ENCODE data around the gene CLTCL1.

The CLTCL1 gene

DNA sequence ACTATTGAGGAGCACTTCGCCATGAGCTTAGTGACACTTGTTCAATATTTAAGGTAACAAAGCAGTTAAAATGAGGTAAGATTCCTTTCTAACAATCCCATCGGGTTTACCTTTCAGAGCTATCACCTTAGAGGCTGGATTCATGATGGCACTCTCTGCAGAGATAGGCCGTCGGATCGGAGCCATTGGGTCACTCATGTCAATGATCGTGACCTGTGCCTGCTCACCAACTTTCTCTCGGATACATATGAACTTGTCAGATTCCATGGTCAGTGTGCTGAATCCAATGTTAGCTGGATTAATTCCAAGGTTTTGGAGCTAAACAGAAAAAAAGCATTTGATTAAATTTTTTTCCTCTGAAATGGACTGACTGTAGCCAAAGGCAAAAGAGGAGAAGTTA is 16.0 kb downstream of the CLTCL1 start:
- TF ChIP-seq YY1 (IDR thresholded peaks at IDR 0.05; ENCODE audit: insufficient read depth, insufficient read length) (no peak), SUZ12 (IDR thresholded peaks at IDR 0.05; ENCODE audit: extremely low read depth, insufficient read depth, insufficient read length) (no peak), ZNF274 (IDR thresholded peaks at IDR 0.05; ENCODE audit: low read depth, low read length) (no peak)
- no peak overlapping the region for H3K4me3 ChIP-seq (ENCODE audit: insufficient read length, low read depth)
- no peak overlapping the region for H3K9ac ChIP-seq (ENCODE audit: insufficient read length, low read depth)

DNA sequence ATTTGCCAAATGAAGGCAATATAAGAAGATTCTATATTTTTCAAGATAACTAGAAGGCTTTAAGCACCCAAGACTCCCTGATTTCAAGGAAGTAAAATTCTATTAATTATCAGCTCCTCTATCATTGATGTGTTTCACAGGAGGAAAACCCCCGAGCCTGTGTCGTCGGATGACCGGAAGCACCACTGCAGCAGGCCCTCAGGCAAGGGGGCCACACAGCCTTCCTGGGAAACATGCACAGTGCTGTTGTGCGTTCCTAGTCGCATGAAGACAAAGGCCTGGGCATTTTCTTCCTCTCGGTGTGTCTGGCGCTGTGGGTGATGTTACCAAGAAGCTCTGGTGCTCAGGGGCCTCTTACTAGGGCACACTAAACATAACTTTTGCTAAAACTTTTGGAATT is 16.4 kb downstream of the CLTCL1 start:
- no peak for DNase-seq (ENCODE audit: low read depth, low spot score)
- Histone ChIP-seq H3K9ac (ENCODE audit: insufficient read length, low read depth) (no peak overlapping the region), H3K36me3 (ENCODE audit: insufficient read depth, insufficient read length, low read length) (peaks cover 11% of the 10 kb centered on the region), H3K4me3 (ENCODE audit: insufficient read length, low read depth) (no peak overlapping the region), H3K27me3 (ENCODE audit: insufficient read depth, insufficient read length) (no peaks in the 10 kb centered on the region), H3K4me1 (ENCODE audit: insufficient read depth, insufficient read length) (peaks cover 2% of the 10 kb centered on the region), H3K9me3 (ENCODE audit: insufficient read depth, low read length) (no peaks in the 10 kb centered on the region)
- no peak for TF ChIP-seq SUZ12 (IDR thresholded peaks at IDR 0.05; ENCODE audit: extremely low read depth, insufficient read depth, insufficient read length)
- TF ChIP-seq ZNF274 (IDR thresholded peaks at IDR 0.05; ENCODE audit: low read depth, low read length): no peak
- TF ChIP-seq YY1 (IDR thresholded peaks at IDR 0.05; ENCODE audit: insufficient read depth, insufficient read length): no peak

More for the DNA sequence above, 16.0 kb downstream of the CLTCL1 start:
- no peaks in the 10 kb centered on the region for H3K9me3 ChIP-seq (ENCODE audit: insufficient read depth, low read length)
- peaks cover 11% of the 10 kb centered on the region for H3K36me3 ChIP-seq (ENCODE audit: insufficient read depth, insufficient read length, low read length)
- H3K27me3 ChIP-seq (ENCODE audit: insufficient read depth, insufficient read length): no peaks in the 10 kb centered on the region
- peaks cover 2% of the 10 kb centered on the region for H3K4me1 ChIP-seq (ENCODE audit: insufficient read depth, insufficient read length)
- DNase-seq (ENCODE audit: low read depth, low spot score): no peak

DNA sequence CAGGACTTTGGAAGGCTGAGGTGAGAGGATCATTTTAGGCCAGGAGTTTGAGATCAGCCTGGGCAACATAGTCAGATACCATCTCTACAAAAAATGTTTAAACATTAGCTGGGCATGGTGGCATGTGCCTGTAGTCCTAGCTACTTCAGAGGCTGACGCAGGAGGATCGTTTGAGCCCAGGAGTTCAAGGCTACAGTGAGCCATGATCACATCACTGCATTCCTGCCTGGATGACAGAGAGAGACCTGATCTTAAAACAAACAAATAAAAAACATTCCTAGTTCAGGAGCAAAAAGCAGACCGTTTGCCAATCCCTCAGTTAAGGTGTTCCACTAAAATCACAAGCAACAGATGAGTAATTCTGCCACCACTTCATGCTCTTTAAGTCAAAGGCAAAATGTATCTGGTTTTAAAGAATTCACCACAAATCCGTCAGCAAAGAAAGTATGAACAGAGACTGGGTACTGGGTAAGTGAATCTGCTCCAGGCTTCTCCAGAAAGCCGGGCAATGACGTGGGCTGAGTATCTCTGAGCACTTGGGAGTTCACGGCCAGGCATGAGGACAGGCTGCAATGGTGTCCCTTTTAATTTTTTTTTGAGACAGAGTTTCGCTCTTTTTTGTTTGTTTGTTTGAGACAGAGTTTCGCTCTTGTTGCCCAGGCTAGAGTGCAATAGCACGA is 19.5 kb downstream of the CLTCL1 start:
- Histone ChIP-seq H3K4me3 (ENCODE audit: insufficient read length, low read depth) (no peak overlapping the region), H3K36me3 (ENCODE audit: insufficient read depth, insufficient read length, low read length) (peaks cover 11% of the 10 kb centered on the region), H3K9me3 (ENCODE audit: insufficient read depth, low read length) (peaks cover 6% of the 10 kb centered on the region; the same call in 1 of the 2 replicates), H3K27me3 (ENCODE audit: insufficient read depth, insufficient read length) (no peaks in the 10 kb centered on the region), H3K9ac (ENCODE audit: insufficient read length, low read depth) (no peak overlapping the region), H3K4me1 (ENCODE audit: insufficient read depth, insufficient read length) (peaks cover 2% of the 10 kb centered on the region)
- TF ChIP-seq SUZ12 (IDR thresholded peaks at IDR 0.05; ENCODE audit: extremely low read depth, insufficient read depth, insufficient read length) (no peak), YY1 (IDR thresholded peaks at IDR 0.05; ENCODE audit: insufficient read depth, insufficient read length) (no peak), ZNF274 (IDR thresholded peaks at IDR 0.05; ENCODE audit: low read depth, low read length) (no peak)
- no peak for DNase-seq (ENCODE audit: low read depth, low spot score)

DNA sequence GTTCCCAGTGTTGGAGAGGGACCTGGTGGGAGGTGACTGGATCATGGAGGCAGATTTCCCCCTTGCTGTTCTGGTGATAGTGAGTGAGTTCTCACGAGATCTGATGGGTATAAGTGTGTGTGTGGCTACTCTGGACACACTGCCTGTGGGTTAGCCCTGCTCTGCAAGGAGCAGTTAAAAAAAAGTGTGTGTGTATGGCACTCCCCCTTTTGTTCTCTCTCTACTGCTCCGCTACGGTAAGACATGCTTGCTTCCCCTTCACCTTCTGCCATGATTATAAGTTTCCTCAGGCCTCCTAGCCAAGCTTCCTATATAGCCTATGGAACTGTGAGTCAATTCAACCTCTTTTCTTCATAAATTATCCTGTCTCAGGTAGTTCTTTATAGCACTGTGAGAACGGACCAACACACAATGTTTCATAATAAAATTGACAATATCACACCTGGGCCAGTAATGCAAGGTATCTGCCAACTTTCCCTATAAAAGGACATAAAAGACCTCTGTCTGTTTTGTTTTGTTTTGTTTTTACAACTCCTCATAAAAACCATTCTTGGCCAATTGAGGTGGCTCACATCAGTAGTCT is 20.2 kb downstream of the CLTCL1 start:
- peaks cover 2% of the 10 kb centered on the region for H3K4me1 ChIP-seq (ENCODE audit: insufficient read depth, insufficient read length)
- peaks cover 11% of the 10 kb centered on the region for H3K36me3 ChIP-seq (ENCODE audit: insufficient read depth, insufficient read length, low read length)
- H3K4me3 ChIP-seq (ENCODE audit: insufficient read length, low read depth): no peak overlapping the region
- TF ChIP-seq SUZ12 (IDR thresholded peaks at IDR 0.05; ENCODE audit: extremely low read depth, insufficient read depth, insufficient read length): no peak
- no peak for DNase-seq (ENCODE audit: low read depth, low spot score)
- no peaks in the 10 kb centered on the region for H3K27me3 ChIP-seq (ENCODE audit: insufficient read depth, insufficient read length)
- peaks cover 12% of the 10 kb centered on the region; the same call in 1 of the 2 replicates for H3K9me3 ChIP-seq (ENCODE audit: insufficient read depth, low read length)
- no peak overlapping the region for H3K9ac ChIP-seq (ENCODE audit: insufficient read length, low read depth)

DNA sequence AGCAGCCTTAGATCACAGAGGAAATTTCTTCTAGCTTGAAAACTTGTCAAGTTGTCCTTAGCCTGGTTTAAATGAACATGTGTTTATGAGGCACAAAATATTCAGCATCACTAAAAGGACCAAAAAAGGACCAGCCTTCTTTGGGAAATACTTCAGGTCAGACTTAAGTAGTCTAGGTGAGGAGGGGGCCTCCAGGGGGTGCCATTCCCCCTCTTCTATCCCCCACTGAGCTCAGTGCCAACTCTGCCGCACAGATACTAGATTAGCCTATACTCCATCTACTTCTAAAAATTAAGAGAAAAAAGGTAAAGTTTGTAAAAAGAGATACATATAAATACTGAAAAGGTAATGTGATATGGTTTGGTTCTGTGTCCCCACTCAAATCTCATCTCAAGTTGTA is 20.6 kb downstream of the CLTCL1 start:
- TF ChIP-seq ZNF274 (IDR thresholded peaks at IDR 0.05; ENCODE audit: low read depth, low read length) (no peak), YY1 (IDR thresholded peaks at IDR 0.05; ENCODE audit: insufficient read depth, insufficient read length) (no peak), SUZ12 (IDR thresholded peaks at IDR 0.05; ENCODE audit: extremely low read depth, insufficient read depth, insufficient read length) (no peak)
- Histone ChIP-seq H3K36me3 (ENCODE audit: insufficient read depth, insufficient read length, low read length) (peaks cover 11% of the 10 kb centered on the region), H3K4me1 (ENCODE audit: insufficient read depth, insufficient read length) (peaks cover 2% of the 10 kb centered on the region), H3K27me3 (ENCODE audit: insufficient read depth, insufficient read length) (no peaks in the 10 kb centered on the region), H3K9me3 (ENCODE audit: insufficient read depth, low read length) (peaks cover 15% of the 10 kb centered on the region; the same call in 1 of the 2 replicates), H3K4me3 (ENCODE audit: insufficient read length, low read depth) (no peak overlapping the region), H3K9ac (ENCODE audit: insufficient read length, low read depth) (no peak overlapping the region)
- no peak for DNase-seq (ENCODE audit: low read depth, low spot score)

DNA sequence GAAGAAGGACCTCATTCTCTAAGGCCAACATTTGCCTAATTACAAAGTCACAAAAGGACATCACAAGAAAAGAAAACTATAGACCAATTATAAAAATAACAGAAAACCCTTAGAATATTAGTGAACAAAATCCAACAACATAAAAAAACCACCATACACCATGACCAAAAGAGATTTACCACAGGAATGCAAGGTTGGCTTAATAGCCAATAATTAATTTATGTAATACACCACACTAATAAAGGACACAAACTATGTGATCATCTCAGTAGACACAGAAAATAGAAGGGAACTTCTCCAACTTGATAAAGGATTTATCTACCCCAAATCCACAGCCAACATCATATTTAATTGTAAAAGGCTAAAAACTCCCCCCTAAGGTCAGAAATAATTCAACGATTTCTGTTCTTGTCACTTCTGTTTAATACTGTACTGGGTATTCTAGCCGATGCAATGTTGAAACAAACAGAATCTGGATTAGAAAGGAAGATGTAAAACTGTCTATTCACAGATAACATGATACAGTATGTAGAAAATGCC is 24.9 kb downstream of the CLTCL1 start:
- Histone ChIP-seq H3K36me3 (ENCODE audit: insufficient read depth, insufficient read length, low read length) (peaks cover 3% of the 10 kb centered on the region), H3K4me3 (ENCODE audit: insufficient read length, low read depth) (no peak overlapping the region), H3K9ac (ENCODE audit: insufficient read length, low read depth) (no peak overlapping the region), H3K9me3 (ENCODE audit: insufficient read depth, low read length) (peaks cover 15% of the 10 kb centered on the region; the same call in 1 of the 2 replicates), H3K27me3 (ENCODE audit: insufficient read depth, insufficient read length) (no peaks in the 10 kb centered on the region), H3K4me1 (ENCODE audit: insufficient read depth, insufficient read length) (no peaks in the 10 kb centered on the region)
- no peak for TF ChIP-seq ZNF274 (IDR thresholded peaks at IDR 0.05; ENCODE audit: low read depth, low read length)
- TF ChIP-seq YY1 (IDR thresholded peaks at IDR 0.05; ENCODE audit: insufficient read depth, insufficient read length): no peak
- DNase-seq (ENCODE audit: low read depth, low spot score): no peak

DNA sequence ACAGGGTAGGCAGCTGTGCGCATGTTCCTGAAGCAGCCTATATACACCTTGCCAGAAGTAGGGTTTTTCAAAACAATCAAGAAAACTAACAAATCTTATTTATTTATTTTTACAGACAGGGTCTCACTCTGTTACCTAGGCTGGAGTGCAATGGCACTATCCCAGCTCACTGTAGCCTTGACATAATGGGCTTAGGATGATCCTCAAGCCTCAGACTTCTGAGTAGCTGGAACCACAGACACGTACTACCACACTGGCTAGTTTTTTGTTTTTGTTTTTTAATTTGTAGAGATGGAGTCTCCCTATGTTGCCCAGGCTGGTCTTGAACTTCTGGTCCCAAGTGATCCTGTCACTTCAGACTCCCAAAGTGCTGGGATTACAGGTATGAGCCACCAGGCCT is 25.7 kb downstream of the CLTCL1 start:
- H3K27me3 ChIP-seq (ENCODE audit: insufficient read depth, insufficient read length): no peaks in the 10 kb centered on the region
- H3K36me3 ChIP-seq (ENCODE audit: insufficient read depth, insufficient read length, low read length): peaks cover 5% of the 10 kb centered on the region
- TF ChIP-seq SUZ12 (IDR thresholded peaks at IDR 0.05; ENCODE audit: extremely low read depth, insufficient read depth, insufficient read length): no peak
- no peak for TF ChIP-seq ZNF274 (IDR thresholded peaks at IDR 0.05; ENCODE audit: low read depth, low read length)
- no peak for TF ChIP-seq YY1 (IDR thresholded peaks at IDR 0.05; ENCODE audit: insufficient read depth, insufficient read length)
- H3K4me3 ChIP-seq (ENCODE audit: insufficient read length, low read depth): no peak overlapping the region
- no peaks in the 10 kb centered on the region for H3K4me1 ChIP-seq (ENCODE audit: insufficient read depth, insufficient read length)
- H3K9ac ChIP-seq (ENCODE audit: insufficient read length, low read depth): no peak overlapping the region
- DNase-seq (ENCODE audit: low read depth, low spot score): no peak
- peaks cover 15% of the 10 kb centered on the region; the same call in 1 of the 2 replicates for H3K9me3 ChIP-seq (ENCODE audit: insufficient read depth, low read length)
